Trophoblast cell (in vitro differentiated cells and primary cell): Measurements from ENCODE around the gene SLC2A4RG.

Source experiments
- DNase-seq, 2 donors: peaks; one replicate each; pipeline ENCODE4 v3.0.0-alpha.2; 2016
- H2AFZ ChIP-seq: 2 replicates; pipeline ENCODE4 v1.6.1; 2013; ENCODE audit warnings: low read length, moderate library complexity, mild to moderate bottlenecking; ENCODE audit not compliant: insufficient read depth, poor library complexity
- H2AK5ac ChIP-seq: 2 replicates; pipeline ENCODE4 v1.6.1; 2013; ENCODE audit warnings: mild to moderate bottlenecking, low read length
- H2BK120ac ChIP-seq: 2 replicates; pipeline ENCODE4 v1.6.1; 2013; ENCODE audit warnings: low read length, mild to moderate bottlenecking, moderate library complexity; ENCODE audit not compliant: insufficient read depth, poor library complexity
- H2BK12ac ChIP-seq: 2 replicates; pipeline ENCODE4 v1.6.1; 2013; ENCODE audit warnings: mild to moderate bottlenecking, low read length, moderate library complexity
- H2BK5ac ChIP-seq: 2 replicates; pipeline ENCODE4 v1.6.1; 2013; ENCODE audit warnings: low read length, low read depth, moderate library complexity, mild to moderate bottlenecking; ENCODE audit not compliant: poor library complexity
- H3K14ac ChIP-seq: 2 replicates; pipeline ENCODE4 v1.6.1; 2013; ENCODE audit warnings: mild to moderate bottlenecking, low read length
- H3K18ac ChIP-seq: 2 replicates; pipeline ENCODE4 v1.6.1; 2013; ENCODE audit warnings: mild to moderate bottlenecking, low read length
- H3K23ac ChIP-seq: 2 replicates; pipeline ENCODE4 v1.6.1; 2013; ENCODE audit warnings: low read length
- H3K27ac ChIP-seq: 2 replicates; pipeline ENCODE4 v1.5.1; 2013; ENCODE audit warnings: low read depth, mild to moderate bottlenecking, inconsistent platforms, low read length, moderate library complexity
- H3K27me3 ChIP-seq: 2 replicates; pipeline ENCODE4 v1.6.1; 2013; ENCODE audit warnings: inconsistent platforms, mild to moderate bottlenecking, low read length, moderate library complexity; ENCODE audit not compliant: insufficient read depth
- H3K36me3 ChIP-seq, 2 experiments: 1 replicate in 1 of 2; 2 replicates in 1 of 2; pipeline ENCODE4 v1.6.1; 2013; ENCODE audit warnings: low read length in 2 of 2, mild to moderate bottlenecking in 2 of 2, moderate library complexity in 1 of 2; ENCODE audit not compliant: insufficient read depth in 2 of 2, control insufficient read depth in 1 of 2
- H3K4ac ChIP-seq: 2 replicates; pipeline ENCODE4 v1.6.1; 2013; ENCODE audit warnings: low read depth, mild to moderate bottlenecking, low read length, moderate library complexity
- H3K4me1 ChIP-seq, 2 experiments: 1 replicate in 1 of 2; 2 replicates in 1 of 2; pipeline ENCODE4 v1.6.1; 2013; ENCODE audit warnings: low read length in 2 of 2, mild to moderate bottlenecking in 2 of 2, moderate library complexity in 1 of 2; ENCODE audit not compliant: insufficient read depth in 2 of 2, control insufficient read depth in 1 of 2
- H3K4me2 ChIP-seq: 2 replicates; pipeline ENCODE4 v1.6.1; 2013; ENCODE audit warnings: inconsistent platforms, mild to moderate bottlenecking, low read length, moderate library complexity
- H3K4me3 ChIP-seq: 2 replicates; pipeline ENCODE4 v1.5.1; 2013; ENCODE audit warnings: mild to moderate bottlenecking, low read depth, low read length, inconsistent platforms
- H3K79me1 ChIP-seq: one replicate; pipeline ENCODE4 v1.6.1; 2013; ENCODE audit warnings: low read length
- H3K79me2 ChIP-seq: 2 replicates; pipeline ENCODE4 v1.6.1; 2013; ENCODE audit warnings: low read length, mild to moderate bottlenecking; ENCODE audit not compliant: control insufficient read depth, insufficient read depth, poor library complexity
- H3K9ac ChIP-seq: 2 replicates; pipeline ENCODE4 v1.6.1; 2013; ENCODE audit warnings: mild to moderate bottlenecking, low read length
- H3K9me3 ChIP-seq: 2 replicates; pipeline ENCODE4 v1.6.1; 2013; ENCODE audit warnings: low read depth, mild to moderate bottlenecking, control low read depth, inconsistent platforms, low read length; ENCODE audit not compliant: insufficient read depth
- H4K12ac ChIP-seq: 2 replicates; pipeline ENCODE4 v1.6.1; 2013; ENCODE audit warnings: low read depth, mild to moderate bottlenecking, low read length, moderate library complexity
- H4K8ac ChIP-seq: 2 replicates; pipeline ENCODE4 v1.6.1; 2013; ENCODE audit warnings: low read depth, mild to moderate bottlenecking, low read length, moderate library complexity
- H4K91ac ChIP-seq: one replicate; pipeline ENCODE4 v1.6.1; 2013; ENCODE audit warnings: low read depth, mild to moderate bottlenecking, low read length, moderate library complexity
- WGBS: extraction: QIAGEN DNeasy Blood & Tissue Kit; methylation state at CpG from one replicate; pipeline ENCODE4 v1.1.7; 2013; ENCODE audit warnings: missing lambda C conversion rate; ENCODE audit not compliant: insufficient read length, insufficient coverage; ENCODE audit errors: extremely low coverage; 5-methylcytosine and 5-hydroxymethylcytosine counted together

Gene SLC2A4RG

DNA sequence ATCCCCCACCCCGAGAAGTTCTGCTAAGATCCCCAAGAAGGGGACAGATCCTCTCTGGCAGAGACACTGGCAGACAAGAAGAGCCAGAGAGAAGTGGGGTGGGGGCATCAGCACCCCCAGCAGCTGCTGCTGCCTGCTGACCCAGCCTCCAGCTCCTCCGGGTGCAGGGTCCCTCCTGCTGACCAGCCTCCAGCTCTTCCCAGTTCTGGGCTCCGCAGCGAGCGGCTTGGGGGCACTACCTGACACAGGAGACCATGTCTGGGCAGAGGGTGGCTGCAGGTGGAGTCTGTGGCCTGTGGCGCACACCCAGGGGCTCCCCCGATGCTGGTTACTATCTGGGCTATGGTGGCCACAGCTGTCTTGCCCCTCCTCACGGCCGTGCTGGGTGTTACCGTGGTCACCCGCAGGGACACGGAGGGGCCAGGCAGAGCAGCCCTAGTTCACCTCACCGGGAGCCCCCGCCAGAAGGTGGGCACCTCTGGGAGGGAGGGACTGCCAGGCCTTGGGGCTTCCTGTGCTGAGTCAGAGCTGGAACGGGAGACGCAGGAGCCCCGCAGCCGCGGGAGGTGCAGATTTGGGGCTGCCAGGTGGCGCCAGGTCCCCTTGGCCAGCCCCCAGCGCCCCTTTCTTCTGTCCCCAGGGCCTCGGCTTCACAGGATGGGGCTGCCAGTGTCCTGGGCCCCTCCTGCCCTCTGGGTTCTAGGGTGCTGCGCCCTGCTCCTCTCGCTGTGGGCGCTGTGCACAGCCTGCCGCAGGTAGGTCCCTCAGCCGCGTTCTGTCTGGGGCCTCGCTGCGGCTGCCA lies 2.5 kb upstream of the SLC2A4RG start:
- H3K23ac ChIP-seq, result no peak overlapping the region
- H2BK120ac ChIP-seq, result no peak overlapping the region
- no peak overlapping the region for H3K4me2 ChIP-seq
- no peak overlapping the region for H4K12ac ChIP-seq
- no peak overlapping the region for H2BK5ac ChIP-seq
- H3K27ac ChIP-seq, result no peak overlapping the region
- no peak overlapping the region for H4K8ac ChIP-seq
- H3K9me3 ChIP-seq, result peaks cover 6% of the 10 kb centered on the region
- H3K27me3 ChIP-seq, result no peaks in the 10 kb centered on the region
- no peak overlapping the region for H3K9ac ChIP-seq
- no peak overlapping the region for H2AK5ac ChIP-seq
- no peak overlapping the region for H3K18ac ChIP-seq
- H3K14ac ChIP-seq, result no peak overlapping the region
- WGBS, result no CpG with 5 or more reads among the region's 30 CpGs
- H3K79me1 ChIP-seq, result peaks cover 15% of the 10 kb centered on the region
- peak in 1 of 2 donors; percentile 23 for DNase-seq
- peaks cover 7% of the 10 kb centered on the region for H3K79me2 ChIP-seq
- H3K36me3 ChIP-seq, result peaks cover 44% of the 10 kb centered on the region in 2 experiments
- H2AFZ ChIP-seq, result no peak overlapping the region
- H4K91ac ChIP-seq, result no peak overlapping the region
- H3K4ac ChIP-seq, result no peak overlapping the region
- no peak overlapping the region for H3K4me3 ChIP-seq
- H2BK12ac ChIP-seq, result no peak overlapping the region
- peaks cover 16% of the 10 kb centered on the region in 2 experiments for H3K4me1 ChIP-seq

DNA sequence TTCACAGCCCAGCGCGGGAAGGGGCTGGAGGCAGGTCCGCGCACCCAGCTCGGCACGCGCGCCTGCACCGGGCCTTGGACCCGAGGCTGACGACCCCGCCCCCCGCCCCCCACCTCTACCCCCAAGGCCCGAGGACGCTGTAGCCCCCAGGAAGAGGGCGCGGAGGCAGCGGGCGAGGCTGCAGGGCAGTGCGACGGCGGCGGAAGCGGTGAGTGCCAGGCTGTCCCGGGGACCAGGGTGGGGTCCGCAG lies 2.0 kb upstream of the SLC2A4RG start:
- Histone ChIP-seq H2BK12ac (no peak overlapping the region), H3K36me3 (peaks cover 49% of the 10 kb centered on the region in 2 experiments), H2AK5ac (no peak overlapping the region), H3K4me3 (no peak overlapping the region), H3K27me3 (no peaks in the 10 kb centered on the region), H3K9ac (no peak overlapping the region), H4K91ac (no peak overlapping the region), H3K4me2 (peak overlapping the region; percentile 48), H3K79me2 (peaks cover 7% of the 10 kb centered on the region), H4K12ac (no peak overlapping the region), H2BK120ac (no peak overlapping the region), H4K8ac (no peak overlapping the region), H3K9me3 (peaks cover 3% of the 10 kb centered on the region), H3K4ac (no peak overlapping the region), H3K23ac (no peak overlapping the region), H3K14ac (no peak overlapping the region), H2AFZ (no peak overlapping the region), H3K4me1 (peaks cover 16% of the 10 kb centered on the region in 2 experiments), H3K18ac (no peak overlapping the region), H2BK5ac (no peak overlapping the region), H3K27ac (no peak overlapping the region), H3K79me1 (peaks cover 15% of the 10 kb centered on the region)
- no CpG with 5 or more reads among the region's 26 CpGs for WGBS
- DNase-seq, result no peak

DNA sequence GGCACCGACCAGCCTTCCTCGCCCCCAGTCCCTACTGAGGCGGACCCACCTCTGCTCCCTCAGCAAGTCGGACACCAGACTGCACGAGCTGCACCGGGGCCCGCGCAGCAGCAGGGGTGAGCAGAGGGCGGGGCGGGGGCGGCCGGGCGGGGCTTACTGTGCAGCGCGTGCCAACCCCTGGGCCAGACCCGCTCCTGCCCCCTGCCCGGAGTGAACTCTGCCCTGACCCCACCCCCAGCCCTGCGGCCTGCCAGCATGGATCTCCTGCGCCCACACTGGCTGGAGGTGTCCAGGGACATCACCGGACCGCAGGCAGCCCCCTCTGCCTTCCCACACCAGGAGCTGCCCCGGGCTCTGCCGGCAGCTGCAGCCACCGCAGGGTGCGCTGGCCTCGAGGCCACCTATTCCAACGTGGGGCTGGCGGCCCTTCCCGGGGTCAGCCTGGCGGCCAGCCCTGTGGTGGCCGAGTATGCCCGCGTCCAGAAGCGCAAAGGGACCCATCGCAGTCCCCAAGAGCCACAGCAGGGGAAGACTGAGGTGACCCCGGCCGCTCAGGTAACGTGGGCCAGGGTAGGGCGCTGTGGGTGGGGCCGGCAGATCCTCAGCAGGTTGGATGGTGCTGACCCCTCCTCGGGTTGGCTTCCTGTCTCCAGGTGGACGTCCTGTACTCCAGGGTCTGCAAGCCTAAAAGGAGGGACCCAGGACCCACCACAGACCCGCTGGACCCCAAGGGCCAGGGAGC lies 1.5 kb upstream of the SLC2A4RG start:
- WGBS, result no CpG with 5 or more reads among the region's 43 CpGs
- H2AFZ ChIP-seq, result no peak overlapping the region
- H4K12ac ChIP-seq, result no peak overlapping the region
- H2AK5ac ChIP-seq, result no peak overlapping the region
- no peak overlapping the region for H4K8ac ChIP-seq
- no peak overlapping the region for H2BK12ac ChIP-seq
- peaks cover 16% of the 10 kb centered on the region in 2 experiments for H3K4me1 ChIP-seq
- H3K4me3 ChIP-seq, result no peak overlapping the region
- H3K4me2 ChIP-seq, result peak overlapping the region; percentile 95
- no peak overlapping the region for H3K4ac ChIP-seq
- H2BK120ac ChIP-seq, result no peak overlapping the region
- DNase-seq, result peak; percentile 23 to 35
- no peak overlapping the region for H2BK5ac ChIP-seq
- peaks cover 52% of the 10 kb centered on the region in 2 experiments for H3K36me3 ChIP-seq
- no peak overlapping the region for H3K9ac ChIP-seq
- H3K18ac ChIP-seq, result no peak overlapping the region
- H3K27ac ChIP-seq, result no peak overlapping the region
- no peaks in the 10 kb centered on the region for H3K9me3 ChIP-seq
- peaks cover 7% of the 10 kb centered on the region for H3K79me2 ChIP-seq
- no peak overlapping the region for H3K23ac ChIP-seq
- H3K79me1 ChIP-seq, result peaks cover 15% of the 10 kb centered on the region
- H3K27me3 ChIP-seq, result no peaks in the 10 kb centered on the region
- no peak overlapping the region for H3K14ac ChIP-seq
- H4K91ac ChIP-seq, result no peak overlapping the region

DNA sequence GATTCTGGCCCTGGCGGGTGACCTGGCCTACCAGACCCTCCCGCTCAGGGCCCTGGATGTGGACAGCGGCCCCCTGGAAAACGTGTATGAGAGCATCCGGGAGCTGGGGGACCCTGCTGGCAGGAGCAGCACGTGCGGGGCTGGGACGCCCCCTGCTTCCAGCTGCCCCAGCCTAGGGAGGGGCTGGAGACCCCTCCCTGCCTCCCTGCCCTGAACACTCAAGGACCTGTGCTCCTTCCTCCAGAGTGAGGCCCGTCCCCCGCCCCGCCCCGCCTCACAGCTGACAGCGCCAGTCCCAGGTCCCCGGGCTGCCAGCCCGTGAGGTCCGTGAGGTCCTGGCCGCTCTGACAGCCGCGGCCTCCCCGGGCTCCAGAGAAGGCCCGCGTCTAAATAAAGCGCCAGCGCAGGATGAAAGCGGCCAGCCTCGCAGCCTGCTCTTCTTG lies 868 bp upstream of the SLC2A4RG start:
- no peak overlapping the region for H3K4ac ChIP-seq
- H3K23ac ChIP-seq, result no peak overlapping the region
- no peak overlapping the region for H2BK120ac ChIP-seq
- no peaks in the 10 kb centered on the region for H3K9me3 ChIP-seq
- H2AFZ ChIP-seq, result no peak overlapping the region
- H4K12ac ChIP-seq, result no peak overlapping the region
- H3K79me2 ChIP-seq, result peaks cover 7% of the 10 kb centered on the region
- no peak overlapping the region for H3K4me3 ChIP-seq
- peak overlapping the region; percentile 95 for H3K4me2 ChIP-seq
- no peaks in the 10 kb centered on the region for H3K27me3 ChIP-seq
- no peak overlapping the region for H3K9ac ChIP-seq
- DNase-seq, result peak; percentile 60 to 66
- peak overlapping the region; percentile 74 for H3K27ac ChIP-seq
- no peak overlapping the region for H4K8ac ChIP-seq
- peaks cover 16% of the 10 kb centered on the region in 2 experiments for H3K4me1 ChIP-seq
- peaks cover 51 to 52% of the 10 kb centered on the region in 2 experiments for H3K36me3 ChIP-seq
- no peak overlapping the region for H3K14ac ChIP-seq
- H2AK5ac ChIP-seq, result no peak overlapping the region
- H3K79me1 ChIP-seq, result peaks cover 15% of the 10 kb centered on the region
- H3K18ac ChIP-seq, result no peak overlapping the region
- no peak overlapping the region for H2BK5ac ChIP-seq
- no CpG with 5 or more reads among the region's 26 CpGs for WGBS
- no peak overlapping the region for H2BK12ac ChIP-seq
- no peak overlapping the region for H4K91ac ChIP-seq
